ENCODE results near the gene CLCNKB.

- TF ChIP-seq SMC3 (IDR thresholded peaks at IDR 0.05; ENCODE audit: low read length) (no peak), RFX5 (IDR thresholded peaks at IDR 0.05; ENCODE audit: low read depth, low read length) (no peak), TBL1XR1 (IDR thresholded peaks at IDR 0.05; ENCODE audit: borderline replicate concordance, low read length, partially characterized antibody) (no peak), ZNF639 (CRISPR knock-in tag; conservative IDR thresholded peaks at IDR 0.05) (no peak), ZBTB14 (CRISPR knock-in tag; IDR thresholded peaks at IDR 0.05) (no peak), YY1 (IDR thresholded peaks at IDR 0.05; ENCODE audit: insufficient read depth, insufficient replicate concordance, low read depth, low read length) (no peak), ARHGAP35 (CRISPR knock-in tag; IDR thresholded peaks at IDR 0.05; ENCODE audit: borderline replicate concordance) (no peak), SYNCRIP (IDR thresholded peaks at IDR 0.05; ENCODE audit: insufficient read depth, low read depth, low read length) (no peak)
Measured at GRCh38 chr1:16041200-16041599, 2.4 kb upstream of the CLCNKB start.

All from HepG2 (cell line).